Kidney epithelial cell (primary cell): ENCODE results near the gene PET100. TPM values are rescaled to one million over a fixed set of nuclear protein-coding genes. Genes with fewer than 3 reads are reported as not detected.

Experiments
- DNase-seq: peaks from one replicate; pipeline ENCODE4 v3.0.0-alpha.2; 2010; ENCODE audit warnings: low read depth
- H3K27me3 ChIP-seq: 2 replicates; pipeline ENCODE4 v1.6.0; 2011; ENCODE audit warnings: low read length; ENCODE audit not compliant: control insufficient read depth, insufficient read depth
- H3K36me3 ChIP-seq: 2 replicates; pipeline ENCODE4 v1.5.1; 2011; ENCODE audit warnings: low read length; ENCODE audit not compliant: control insufficient read depth, insufficient read depth
- H3K4me3 ChIP-seq: 2 replicates; pipeline ENCODE4 v1.5.1; 2011; ENCODE audit warnings: low read depth, mild to moderate bottlenecking, control low read depth, low read length
- CTCF ChIP-seq: IDR thresholded peaks from 2 replicates; pipeline ENCODE4 v1.5.1; 2011; ENCODE audit warnings: mild to moderate bottlenecking, moderate library complexity, low read length, control low read depth, inconsistent platforms; ENCODE audit not compliant: insufficient read depth, poor library complexity, severe bottlenecking
- total RNA-seq: library from RNA; depleted of rRNA; stranded (reverse); fragments of >200 nt; gene quantifications from 2 replicates; pipeline ENCODE4 v1.2.3, GENCODE V29; 2015

Gene PET100
- total RNA-seq, 1 donor from 2014 or later, result 30.2 TPM

GRCh38 chr19:7602935-7603497, 26.6 kb upstream of the PET100 start:
- no peak for DNase-seq
- TF ChIP-seq CTCF, result no peak
- H3K27me3 ChIP-seq, result no peaks in the 10 kb centered on the region
- no peaks in the 10 kb centered on the region for H3K36me3 ChIP-seq
- no peak overlapping the region for H3K4me3 ChIP-seq

- Histone ChIP-seq H3K27me3 (no peaks in the 10 kb centered on the region), H3K36me3 (no peaks in the 10 kb centered on the region), H3K4me3 (no peak overlapping the region)
- TF ChIP-seq CTCF, result no peak
- no peak for DNase-seq
Observed at GRCh38 chr19:7603919-7604318, 25.7 kb upstream of the PET100 start.

DNA sequence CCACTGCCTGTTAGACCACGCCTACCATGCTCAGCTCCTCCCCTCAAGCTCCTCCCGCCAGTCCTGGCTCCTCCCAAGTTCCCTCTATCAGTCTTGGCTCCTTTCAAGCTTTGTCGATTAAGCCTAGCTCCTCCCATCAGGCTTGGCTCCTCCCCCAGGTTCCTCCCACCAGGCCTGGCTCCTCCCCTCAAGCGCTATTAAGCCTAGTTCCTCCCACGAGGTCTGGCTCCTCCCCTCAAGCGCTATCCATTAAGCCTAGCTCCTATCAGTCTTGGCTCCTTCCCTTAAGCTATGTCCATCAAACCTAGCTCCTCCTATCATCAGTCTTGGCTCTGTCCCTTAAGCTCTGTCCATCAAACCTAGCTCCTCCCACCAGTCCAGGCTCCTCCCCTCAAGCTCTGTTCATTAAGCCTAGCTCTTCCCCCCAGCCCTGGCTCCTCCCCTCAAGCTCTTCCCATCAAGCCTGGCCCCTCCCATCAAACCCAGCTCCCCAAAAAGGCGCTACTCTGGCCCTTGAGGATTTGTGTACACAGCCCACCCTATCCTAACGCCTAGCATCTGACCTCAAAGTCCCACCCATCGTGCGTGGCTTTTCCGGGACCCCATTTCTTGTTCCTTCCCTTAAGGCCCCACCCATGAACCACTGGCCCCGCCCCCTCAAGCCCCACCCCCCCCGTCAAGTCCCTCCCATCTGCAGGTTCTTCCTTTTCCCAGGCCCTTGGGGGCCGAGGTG, 23.9 kb upstream of the PET100 start:
- Histone ChIP-seq H3K27me3 (no peaks in the 10 kb centered on the region), H3K36me3 (no peaks in the 10 kb centered on the region), H3K4me3 (no peak overlapping the region)
- DNase-seq, result no peak
- no peak for TF ChIP-seq CTCF

DNA sequence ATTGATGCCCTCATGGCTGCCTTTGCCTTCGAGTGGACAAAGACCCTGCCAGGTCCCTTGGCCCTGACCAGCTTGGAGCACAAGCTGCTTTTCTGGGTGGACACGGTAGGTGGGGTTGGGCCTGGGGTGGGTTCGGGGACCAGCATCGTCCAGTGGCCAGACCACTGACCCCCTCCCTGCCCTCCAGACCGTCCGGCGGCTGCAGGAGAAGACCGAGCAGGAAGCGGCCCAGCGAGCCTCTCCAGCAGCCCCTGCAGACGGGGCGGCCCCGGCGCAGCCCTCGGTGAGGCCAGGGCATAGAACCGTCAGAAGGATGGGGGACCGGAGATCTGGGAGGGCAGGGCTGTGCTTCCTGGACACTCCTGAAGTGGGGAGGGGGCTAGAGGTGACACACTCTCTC, 23.3 kb upstream of the PET100 start:
- DNase-seq, result no peak
- H3K27me3 ChIP-seq, result no peaks in the 10 kb centered on the region
- no peaks in the 10 kb centered on the region for H3K36me3 ChIP-seq
- TF ChIP-seq CTCF, result no peak
- H3K4me3 ChIP-seq, result no peak overlapping the region

DNA sequence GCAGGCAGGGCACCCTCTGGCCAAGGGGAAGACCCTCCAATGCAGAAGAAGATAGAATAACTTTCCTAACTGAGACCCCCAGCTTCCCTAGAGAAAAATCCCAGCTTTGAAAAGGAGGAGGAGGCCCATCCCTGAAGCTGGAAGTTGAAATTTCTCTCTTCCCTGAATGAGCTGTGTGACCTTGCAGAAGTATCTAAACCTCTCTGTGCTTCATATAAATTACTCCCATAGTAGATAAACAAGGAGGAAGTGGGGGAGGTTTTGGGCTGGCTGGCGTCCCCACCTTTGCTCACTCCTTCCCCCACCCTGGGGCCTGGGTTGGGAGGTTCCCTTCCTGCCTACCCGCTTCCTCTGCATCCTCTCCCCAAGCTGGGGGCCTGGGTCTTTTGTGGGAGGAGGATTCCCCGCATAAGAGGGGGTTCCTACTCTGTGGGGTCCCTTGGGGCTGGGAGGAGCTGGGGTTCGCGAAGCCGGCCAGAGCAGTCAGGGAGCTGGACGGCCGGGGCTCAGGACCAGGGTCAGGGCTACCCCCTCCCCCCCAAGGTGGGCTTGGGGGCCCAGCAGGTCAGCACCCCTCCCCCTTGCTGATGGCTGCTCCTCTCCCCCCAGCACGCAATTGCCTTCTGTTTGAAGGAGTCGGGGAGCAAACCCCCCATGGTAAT, 22.2 kb upstream of the PET100 start:
- no peak for DNase-seq
- Histone ChIP-seq H3K27me3 (no peaks in the 10 kb centered on the region), H3K36me3 (no peaks in the 10 kb centered on the region), H3K4me3 (no peak overlapping the region)
- TF ChIP-seq CTCF, result no peak
